Retinal pigment epithelial cell (primary cell): ENCODE data around the gene SIGLEC11.

Source experiments
- DNase-seq: peaks from one replicate; pipeline ENCODE4 v3.0.0-alpha.2; 2010; ENCODE audit warnings: low read depth
- H3K4me3 ChIP-seq: 2 replicates; pipeline ENCODE4 v1.5.1; 2011; ENCODE audit warnings: mild to moderate bottlenecking, low read length, control low read depth, moderate library complexity
- CTCF ChIP-seq: conservative IDR thresholded peaks from 2 replicates; pipeline ENCODE4 v1.5.1; 2011; ENCODE audit warnings: low read depth, low read length, control low read depth, inconsistent platforms

The SIGLEC11 gene

GRCh38 chr19:49938662-49939061, 22.3 kb downstream of the SIGLEC11 start:
- DNase-seq: no peak
- no peak for TF ChIP-seq CTCF
- H3K4me3 ChIP-seq: no peak overlapping the region

- H3K4me3 ChIP-seq: peak overlapping the region; percentile 21
- TF ChIP-seq CTCF: peak; percentile 95
- no peak for DNase-seq
Observed at GRCh38 chr19:49937750-49938381, 23.1 kb downstream of the SIGLEC11 start.

GRCh38 chr19:49936549-49936948, 24.4 kb downstream of the SIGLEC11 start:
- no peak overlapping the region for H3K4me3 ChIP-seq
- DNase-seq: no peak
- TF ChIP-seq CTCF: no peak

GRCh38 chr19:49933643-49934042, 27.3 kb downstream of the SIGLEC11 start:
- TF ChIP-seq CTCF: no peak
- DNase-seq: no peak
- H3K4me3 ChIP-seq: no peak overlapping the region

GRCh38 chr19:49932731-49933131, 28.2 kb downstream of the SIGLEC11 start:
- no peak for DNase-seq
- H3K4me3 ChIP-seq: no peak overlapping the region
- no peak for TF ChIP-seq CTCF

- DNase-seq: no peak
- no peak overlapping the region for H3K4me3 ChIP-seq
- TF ChIP-seq CTCF: no peak
Observed at GRCh38 chr19:49932041-49932451, 28.9 kb downstream of the SIGLEC11 start.

GRCh38 chr19:49931293-49932040, 29.5 kb downstream of the SIGLEC11 start:
- no peak for TF ChIP-seq CTCF
- H3K4me3 ChIP-seq: no peak overlapping the region
- no peak for DNase-seq
